HEK293 (cell line): ENCODE data around the gene LGALS16.
A peak's percentile ranks its signal among the peaks of the same experiment; 100 is the strongest.

Source experiments
- CTCF ChIA-PET: fragments of 350-600 bp; formaldehyde crosslinking; extraction: SDS; loops from one replicate; lab custom pipeline; 2021; ENCODE audit warnings: antibody characterized with exemption; lab: Yijun Ruan, JAX
- POLR2A ChIA-PET: fragments of 300-600 bp; formaldehyde crosslinking; extraction: SDS; loops from one replicate; lab custom pipeline; 2020; ENCODE audit warnings: antibody characterized with exemption, inconsistent platforms; lab: Yijun Ruan, JAX
- H3K27ac ChIP-seq: fragments of 200-500 bp; sonication (Bioruptor generic); 2 replicates; pipeline ENCODE4 v1.5.1; 2014; ENCODE audit warnings: low read depth, low read length, control low read depth, inconsistent platforms; ENCODE audit errors: extremely low read depth
- H3K36me3 ChIP-seq, 2 experiments: fragments of 200-500 bp in 1 of 2; sonication (Bioruptor generic) in 1 of 2; 1 replicate in 1 of 2; 2 replicates in 1 of 2; pipeline ENCODE4 v1.5.1; 2014 to 2017; ENCODE audit warnings: inconsistent platforms in 2 of 2, low read length in 2 of 2; ENCODE audit not compliant: control insufficient read depth in 2 of 2, insufficient read depth in 1 of 2
- H3K4me1 ChIP-seq: fragments of 200-500 bp; sonication (Bioruptor generic); 2 replicates; pipeline ENCODE4 v1.5.1; 2014; ENCODE audit warnings: mild to moderate bottlenecking, low read length, inconsistent platforms; ENCODE audit not compliant: control insufficient read depth, insufficient read depth
- H3K4me3 ChIP-seq: 2 replicates; pipeline ENCODE4 v1.5.1; 2011; ENCODE audit warnings: low read depth, mild to moderate bottlenecking, control low read depth, low read length, moderate library complexity
- H3K9me3 ChIP-seq: fragments of 200-500 bp; sonication (Bioruptor generic); 2 replicates; pipeline ENCODE4 v1.5.1; 2014; ENCODE audit warnings: low read depth, low read length, inconsistent platforms; ENCODE audit not compliant: control insufficient read depth, insufficient read depth
- EGR2 ChIP-seq: fragments of 450-650 bp; formaldehyde crosslinking; IDR thresholded peaks from 2 replicates; pipeline ENCODE4 v1.5.1; 2016; ENCODE audit warnings: low read depth, missing biosample characterization, missing genetic modification characterization
- GLIS2 ChIP-seq: fragments of 450-650 bp; formaldehyde crosslinking; IDR thresholded peaks from 2 replicates; pipeline ENCODE4 v1.5.1; 2016; ENCODE audit warnings: missing biosample characterization, missing genetic modification characterization
- HOXA7 ChIP-seq: sonication (generic); formaldehyde crosslinking; IDR thresholded peaks from 2 replicates; pipeline ENCODE4 v1.8.1; 2022; ENCODE audit warnings: missing genetic modification reagents, borderline replicate concordance
- PRDM1 ChIP-seq: fragments of 450-650 bp; formaldehyde crosslinking; IDR thresholded peaks from 2 replicates; pipeline ENCODE4; 2016; ENCODE audit warnings: missing biosample characterization, missing genetic modification characterization
- SCRT2 ChIP-seq: fragments of 450-650 bp; formaldehyde crosslinking; IDR thresholded peaks from 2 replicates; pipeline ENCODE4 v1.5.1; 2016; ENCODE audit warnings: missing biosample characterization, missing genetic modification characterization
- YY2 ChIP-seq: fragments of 450-650 bp; formaldehyde crosslinking; IDR thresholded peaks from 2 replicates; pipeline ENCODE4 v1.5.1; 2016; ENCODE audit warnings: missing biosample characterization, missing genetic modification characterization
- ZBTB10 ChIP-seq: fragments of 450-650 bp; formaldehyde crosslinking; IDR thresholded peaks from 2 replicates; pipeline ENCODE4 v1.5.1; 2016; ENCODE audit warnings: missing biosample characterization, missing genetic modification characterization
- ZFP3 ChIP-seq: fragments of 450-650 bp; formaldehyde crosslinking; IDR thresholded peaks from 2 replicates; pipeline ENCODE4 v1.5.1; 2016; ENCODE audit warnings: low read depth, missing biosample characterization, missing genetic modification characterization
- ZNF239 ChIP-seq: fragments of 450-650 bp; formaldehyde crosslinking; IDR thresholded peaks from 2 replicates; pipeline ENCODE4 v1.5.1; 2016; ENCODE audit warnings: missing biosample characterization, missing genetic modification characterization
- ZNF24 ChIP-seq: fragments of 450-650 bp; formaldehyde crosslinking; IDR thresholded peaks from 2 replicates; pipeline ENCODE4 v1.5.1; 2016; ENCODE audit warnings: missing biosample characterization, missing genetic modification characterization
- ZNF549 ChIP-seq: fragments of 450-650 bp; IDR thresholded peaks from 2 replicates; pipeline ENCODE4 v1.5.1; 2018; ENCODE audit warnings: missing biosample characterization, missing genetic modification characterization, mild to moderate bottlenecking, inconsistent platforms, moderate library complexity
- ZNF596 ChIP-seq: fragments of 450-650 bp; IDR thresholded peaks from 2 replicates; pipeline ENCODE4 v1.5.0; 2018; ENCODE audit warnings: missing biosample characterization, mild to moderate bottlenecking, missing genetic modification characterization, moderate library complexity
- ZNF664 ChIP-seq: fragments of 450-650 bp; formaldehyde crosslinking; IDR thresholded peaks from 2 replicates; pipeline ENCODE4 v1.5.1; 2016; ENCODE audit warnings: missing biosample characterization, missing genetic modification characterization
- ZNF677 ChIP-seq: fragments of 450-650 bp; IDR thresholded peaks from 2 replicates; pipeline ENCODE4 v1.5.0; 2018; ENCODE audit warnings: missing biosample characterization, mild to moderate bottlenecking, missing genetic modification characterization, moderate library complexity
- ZNF692 ChIP-seq: fragments of 450-650 bp; formaldehyde crosslinking; IDR thresholded peaks from 2 replicates; pipeline ENCODE4 v1.5.1; 2016; ENCODE audit warnings: missing biosample characterization, missing genetic modification characterization
- ZNF747 ChIP-seq: fragments of 450-650 bp; formaldehyde crosslinking; IDR thresholded peaks from 2 replicates; pipeline ENCODE4 v1.5.1; 2016; ENCODE audit warnings: missing biosample characterization, missing genetic modification characterization
- ZNF768 ChIP-seq: fragments of 450-650 bp; formaldehyde crosslinking; IDR thresholded peaks from 2 replicates; pipeline ENCODE4 v1.5.1; 2018; ENCODE audit warnings: missing biosample characterization, mild to moderate bottlenecking, missing genetic modification characterization
- ZNF776 ChIP-seq: fragments of 450-650 bp; formaldehyde crosslinking; IDR thresholded peaks from 2 replicates; pipeline ENCODE4 v1.5.0; 2017; ENCODE audit warnings: missing biosample characterization, missing genetic modification characterization, borderline replicate concordance
- ZXDB ChIP-seq: fragments of 450-650 bp; formaldehyde crosslinking; IDR thresholded peaks from 2 replicates; pipeline ENCODE4 v1.5.1; 2016; ENCODE audit warnings: missing biosample characterization, missing genetic modification characterization
- TF ChIP-seq, protein P1 (sequence below): fragments of 450-650 bp; formaldehyde crosslinking; IDR thresholded peaks from 2 replicates; pipeline ENCODE4 v1.5.1; 2016; ENCODE audit warnings: missing biosample characterization, missing genetic modification characterization

The LGALS16 gene

DNA sequence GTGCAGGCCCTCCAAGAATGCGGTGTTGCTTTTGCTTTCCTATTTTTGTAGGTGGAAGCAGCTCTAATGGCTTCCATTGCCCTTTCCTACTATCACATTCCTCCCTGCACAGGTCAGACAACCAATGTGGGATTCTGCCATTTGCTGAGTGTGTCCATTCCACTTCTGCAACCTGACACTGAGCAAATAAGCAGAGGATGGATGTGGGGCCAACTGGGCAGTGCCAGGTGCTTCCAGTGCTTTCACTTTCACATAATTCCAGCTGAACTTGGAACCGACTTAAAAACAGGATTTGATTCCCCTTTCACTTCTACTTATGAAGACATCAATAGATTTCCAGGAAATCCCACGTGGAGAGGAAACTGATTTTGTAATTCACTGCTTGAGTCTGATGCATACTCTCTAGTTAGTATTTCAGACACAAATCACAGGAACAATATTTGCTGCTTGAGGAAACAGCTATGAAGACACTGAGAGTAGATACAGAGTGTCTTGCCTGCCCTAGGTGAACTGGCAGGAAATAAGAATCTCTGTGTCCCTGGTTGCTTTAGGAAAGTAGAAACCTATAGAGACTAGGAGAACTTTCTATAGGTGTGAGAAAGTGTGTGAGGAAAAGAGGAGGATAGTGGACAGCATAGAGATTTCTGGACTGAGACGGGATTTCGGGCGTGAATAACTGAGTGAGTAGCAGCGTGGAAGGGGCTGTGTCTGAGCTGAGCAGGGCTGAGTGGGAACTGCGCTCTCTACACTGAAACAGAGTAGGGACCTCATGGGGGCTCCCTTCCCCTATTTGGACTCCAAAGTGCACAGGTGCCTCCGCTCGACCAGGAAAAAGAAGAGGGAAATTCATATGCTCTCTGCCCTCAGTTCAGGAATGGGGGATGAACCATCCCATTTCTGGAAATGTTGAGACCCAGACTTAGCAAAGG lies 22.5 kb downstream of the LGALS16 start:
- TF ChIP-seq, protein P1, sequence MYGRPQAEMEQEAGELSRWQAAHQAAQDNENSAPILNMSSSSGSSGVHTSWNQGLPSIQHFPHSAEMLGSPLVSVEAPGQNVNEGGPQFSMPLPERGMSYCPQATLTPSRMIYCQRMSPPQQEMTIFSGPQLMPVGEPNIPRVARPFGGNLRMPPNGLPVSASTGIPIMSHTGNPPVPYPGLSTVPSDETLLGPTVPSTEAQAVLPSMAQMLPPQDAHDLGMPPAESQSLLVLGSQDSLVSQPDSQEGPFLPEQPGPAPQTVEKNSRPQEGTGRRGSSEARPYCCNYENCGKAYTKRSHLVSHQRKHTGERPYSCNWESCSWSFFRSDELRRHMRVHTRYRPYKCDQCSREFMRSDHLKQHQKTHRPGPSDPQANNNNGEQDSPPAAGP (tag by site-specific recombination): no peak
- peak; percentile 22; the same call in 1 of the 2 replicates for TF ChIP-seq PRDM1
- TF ChIP-seq ZNF747 (tag by site-specific recombination): no peak
- TF ChIP-seq ZNF692 (tag by site-specific recombination): peak; percentile 87
- TF ChIP-seq GLIS2 (tag by site-specific recombination): no peak
- no peak for TF ChIP-seq SCRT2
- TF ChIP-seq ZNF596 (tag by site-specific recombination): no peak
- no peak for TF ChIP-seq ZNF239 (tag by site-specific recombination)
- no peak for TF ChIP-seq ZNF549 (tag by site-specific recombination)
- no peak for TF ChIP-seq ZNF664 (tag by site-specific recombination)
- peak; percentile 69; the same call in 1 of the 2 replicates for TF ChIP-seq YY2 (tag by site-specific recombination)
- 0 out of 2 replicates have a peak, but pooled peaks have one; percentile 43 for TF ChIP-seq ZBTB10 (tag by site-specific recombination)
- TF ChIP-seq ZNF776 (tag by site-specific recombination): no peak
- TF ChIP-seq ZFP3 (tag by site-specific recombination): no peak
- no peak for TF ChIP-seq EGR2 (tag by site-specific recombination)
- TF ChIP-seq ZNF24 (tag by site-specific recombination): no peak
- no peak for TF ChIP-seq ZXDB (tag by site-specific recombination)
- no peak for TF ChIP-seq ZNF768 (tag by site-specific recombination)
- no peak for TF ChIP-seq ZNF677
- TF ChIP-seq HOXA7 (CRISPR knock-in tag): no peak
- H3K27ac ChIP-seq: no peak overlapping the region
- H3K9me3 ChIP-seq: no peaks in the 10 kb centered on the region
- ChIA-PET CTCF (interaction anchor here (0.6 to 3.2 kb wide), 8 partner anchors 76 to 281 kb away, joined by 3 to 13 read pairs (median 3); partner anchors contain the start of gene DYRK1B), POLR2A (interaction anchor here (1.0 kb wide), 2 partner anchors 16 to 156 kb away, joined by 3 to 7 read pairs; partner anchors contain the start of gene DYRK1B)
- no peaks in the 10 kb centered on the region for H3K36me3 ChIP-seq
- H3K4me1 ChIP-seq: peaks cover 5% of the 10 kb centered on the region; the same call in 1 of the 2 replicates
- no peak overlapping the region for H3K4me3 ChIP-seq
